ENCODE data around the gene TNFSF12.
A peak's percentile ranks its signal among the peaks of the same experiment; 100 is the strongest.

The TNFSF12 gene

GRCh38 chr17:7575959-7576358 is 27.1 kb downstream of the TNFSF12 start:
- no peak overlapping the region for H3K27ac ChIP-seq (ENCODE audit: low read depth, low read length)
- no peak overlapping the region for H3K9ac ChIP-seq (ENCODE audit: low read length)
- no peak overlapping the region for H3K4me3 ChIP-seq (ENCODE audit: low read length)
- peaks cover 52% of the 10 kb centered on the region for H3K36me3 ChIP-seq (ENCODE audit: control insufficient read depth, insufficient read depth, low read length)
- no peaks in the 10 kb centered on the region for H3K27me3 ChIP-seq (ENCODE audit: control insufficient read depth, insufficient read depth, low read length)
- peaks cover 3% of the 10 kb centered on the region for H3K4me1 ChIP-seq (ENCODE audit: control insufficient read depth, insufficient read depth, low read length)

- Histone ChIP-seq H3K4me1 (ENCODE audit: control insufficient read depth, insufficient read depth, low read length) (peaks cover 5% of the 10 kb centered on the region), H3K4me3 (ENCODE audit: low read length) (no peak overlapping the region), H3K27me3 (ENCODE audit: control insufficient read depth, insufficient read depth, low read length) (no peaks in the 10 kb centered on the region), H3K36me3 (ENCODE audit: control insufficient read depth, insufficient read depth, low read length) (peaks cover 55% of the 10 kb centered on the region), H3K27ac (ENCODE audit: low read depth, low read length) (no peak overlapping the region), H3K9ac (ENCODE audit: low read length) (no peak overlapping the region)
Measured at GRCh38 chr17:7576432-7576937, 27.6 kb downstream of the TNFSF12 start.

- Histone ChIP-seq H3K4me3 (ENCODE audit: low read length) (no peak overlapping the region), H3K36me3 (ENCODE audit: control insufficient read depth, insufficient read depth, low read length) (peaks cover 55% of the 10 kb centered on the region), H3K27me3 (ENCODE audit: control insufficient read depth, insufficient read depth, low read length) (no peaks in the 10 kb centered on the region), H3K27ac (ENCODE audit: low read depth, low read length) (no peak overlapping the region), H3K4me1 (ENCODE audit: control insufficient read depth, insufficient read depth, low read length) (peaks cover 10% of the 10 kb centered on the region), H3K9ac (ENCODE audit: low read length) (no peak overlapping the region)
Measured at GRCh38 chr17:7577327-7578199, 28.7 kb downstream of the TNFSF12 start.

GRCh38 chr17:7579001-7579833 is 30.4 kb downstream of the TNFSF12 start, which contains the start of gene CD68:
CD68 (plus strand) TSS chr17:7579638; CDS start chr17:7579678, 40 bp downstream.
- H3K9ac ChIP-seq (ENCODE audit: low read length) = no peak within 1 kb of the TSS
- H3K27ac ChIP-seq (ENCODE audit: low read depth, low read length) = peak within 1 kb of the TSS; percentile 58
- no peaks in the 10 kb centered on the region for H3K27me3 ChIP-seq (ENCODE audit: control insufficient read depth, insufficient read depth, low read length)
- H3K4me3 ChIP-seq (ENCODE audit: low read length) = peak within 1 kb of the TSS; percentile 35
- H3K36me3 ChIP-seq (ENCODE audit: control insufficient read depth, insufficient read depth, low read length) = peaks cover 51% of the 10 kb centered on the region
- peaks cover 19% of the 10 kb centered on the region for H3K4me1 ChIP-seq (ENCODE audit: control insufficient read depth, insufficient read depth, low read length)

- no peaks in the 10 kb centered on the region for H3K27me3 ChIP-seq (ENCODE audit: control insufficient read depth, insufficient read depth, low read length)
- H3K9ac ChIP-seq (ENCODE audit: low read length) = no peak overlapping the region
- H3K4me3 ChIP-seq (ENCODE audit: low read length) = peak overlapping the region; percentile 35
- H3K27ac ChIP-seq (ENCODE audit: low read depth, low read length) = peak overlapping the region; percentile 58
- peaks cover 44% of the 10 kb centered on the region for H3K36me3 ChIP-seq (ENCODE audit: control insufficient read depth, insufficient read depth, low read length)
- H3K4me1 ChIP-seq (ENCODE audit: control insufficient read depth, insufficient read depth, low read length) = peaks cover 16% of the 10 kb centered on the region
Measured at GRCh38 chr17:7579834-7580603, 31.2 kb downstream of the TNFSF12 start.

- H3K27ac ChIP-seq (ENCODE audit: low read depth, low read length) = peak overlapping the region; percentile 58
- peaks cover 35% of the 10 kb centered on the region for H3K36me3 ChIP-seq (ENCODE audit: control insufficient read depth, insufficient read depth, low read length)
- peak overlapping the region; percentile 35 for H3K4me3 ChIP-seq (ENCODE audit: low read length)
- H3K27me3 ChIP-seq (ENCODE audit: control insufficient read depth, insufficient read depth, low read length) = no peaks in the 10 kb centered on the region
- H3K4me1 ChIP-seq (ENCODE audit: control insufficient read depth, insufficient read depth, low read length) = peaks cover 16% of the 10 kb centered on the region
- no peak overlapping the region for H3K9ac ChIP-seq (ENCODE audit: low read length)
Measured at GRCh38 chr17:7580604-7581575, 32.0 kb downstream of the TNFSF12 start.

GRCh38 chr17:7582396-7583252 is 33.8 kb downstream of the TNFSF12 start:
- Histone ChIP-seq H3K36me3 (ENCODE audit: control insufficient read depth, insufficient read depth, low read length) (peaks cover 18% of the 10 kb centered on the region), H3K27me3 (ENCODE audit: control insufficient read depth, insufficient read depth, low read length) (no peaks in the 10 kb centered on the region), H3K27ac (ENCODE audit: low read depth, low read length) (peak overlapping the region; percentile 92), H3K4me1 (ENCODE audit: control insufficient read depth, insufficient read depth, low read length) (peaks cover 16% of the 10 kb centered on the region), H3K4me3 (ENCODE audit: low read length) (peak overlapping the region; percentile 73), H3K9ac (ENCODE audit: low read length) (no peak overlapping the region)

- H3K36me3 ChIP-seq (ENCODE audit: control insufficient read depth, insufficient read depth, low read length) = peaks cover 12% of the 10 kb centered on the region
Measured at GRCh38 chr17:7583253-7584109, 34.6 kb downstream of the TNFSF12 start, which contains the start of gene MPDU1. MPDU1 (plus strand) TSS chr17:7583852; CDS start chr17:7583863, 11 bp downstream.

GRCh38 chr17:7586673-7587419 is 38.0 kb downstream of the TNFSF12 start:
- Histone ChIP-seq H3K9ac (ENCODE audit: low read length) (no peak overlapping the region), H3K4me1 (ENCODE audit: control insufficient read depth, insufficient read depth, low read length) (peaks cover 21% of the 10 kb centered on the region)

More at GRCh38 chr17:7583253-7584109, 34.6 kb downstream of the TNFSF12 start, which contains the start of gene MPDU1:
- Histone ChIP-seq H3K27me3 (ENCODE audit: control insufficient read depth, insufficient read depth, low read length) (no peaks in the 10 kb centered on the region), H3K4me3 (ENCODE audit: low read length) (peak within 1 kb of the TSS; percentile 73), H3K4me1 (ENCODE audit: control insufficient read depth, insufficient read depth, low read length) (peaks cover 17% of the 10 kb centered on the region), H3K27ac (ENCODE audit: low read depth, low read length) (peak within 1 kb of the TSS; percentile 92), H3K9ac (ENCODE audit: low read length) (peak within 1 kb of the TSS; percentile 68)

More at GRCh38 chr17:7586673-7587419, 38.0 kb downstream of the TNFSF12 start:
- Histone ChIP-seq H3K27me3 (ENCODE audit: control insufficient read depth, insufficient read depth, low read length) (no peaks in the 10 kb centered on the region), H3K4me3 (ENCODE audit: low read length) (no peak overlapping the region), H3K36me3 (ENCODE audit: control insufficient read depth, insufficient read depth, low read length) (peaks cover 4% of the 10 kb centered on the region), H3K27ac (ENCODE audit: low read depth, low read length) (no peak overlapping the region)

Measured in rectal smooth muscle tissue (tissue), 1 donor.